GM15510 (cell line): Measurements from ENCODE around the gene GOLGA6L7.

Source experiments
- POLR2A ChIP-seq: IDR thresholded peaks from 3 replicates; pipeline ENCODE4 v1.6.1; 2011; ENCODE audit warnings: borderline replicate concordance; ENCODE audit not compliant: insufficient read length; ENCODE audit errors: extremely low read depth

Gene GOLGA6L7

DNA sequence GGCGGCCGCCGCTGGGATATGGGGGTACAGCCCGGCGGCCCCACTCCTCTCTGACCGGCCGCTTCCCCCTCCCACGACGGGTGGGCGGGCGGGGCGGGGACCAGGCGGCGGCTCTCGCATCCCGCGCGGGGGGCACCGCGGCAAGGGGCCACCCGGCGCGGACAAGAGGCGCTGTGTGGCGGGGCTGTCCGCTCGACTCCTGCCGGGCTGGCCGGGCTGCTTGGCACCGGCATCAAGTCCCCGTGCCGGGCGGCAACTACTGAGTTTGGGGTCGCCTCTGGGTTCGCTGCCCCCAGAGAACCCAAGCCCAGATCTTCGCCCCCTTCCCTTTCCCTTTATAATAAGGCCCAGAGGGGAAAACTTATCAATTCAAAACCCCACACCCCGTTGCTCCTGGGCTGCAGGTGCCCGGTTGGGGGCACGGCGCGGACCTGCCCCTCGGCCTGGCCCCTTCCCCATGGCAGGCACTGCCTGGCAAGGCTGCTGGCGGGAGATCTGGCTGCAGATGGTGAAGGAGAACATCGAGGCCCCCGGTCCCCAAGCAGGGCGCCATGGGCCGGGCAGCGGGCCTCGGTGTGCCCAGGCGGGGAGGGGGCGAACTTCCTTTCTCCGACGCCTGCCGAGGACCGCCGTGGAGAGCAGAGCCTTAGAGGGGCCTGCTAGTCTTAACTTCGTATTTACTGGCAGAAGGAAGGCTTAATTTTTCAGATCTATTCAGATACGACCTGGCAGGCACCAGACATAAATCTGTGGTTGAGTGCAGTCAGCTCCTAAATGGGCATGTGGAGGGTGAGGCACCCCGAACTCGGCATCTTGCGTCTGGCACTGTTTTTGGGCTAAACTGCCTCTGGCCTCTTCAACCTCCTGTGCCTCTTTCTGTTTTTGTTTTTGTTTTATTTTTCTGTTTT, 38.2 kb upstream of the GOLGA6L7 start:
- no peak for TF ChIP-seq POLR2A

DNA sequence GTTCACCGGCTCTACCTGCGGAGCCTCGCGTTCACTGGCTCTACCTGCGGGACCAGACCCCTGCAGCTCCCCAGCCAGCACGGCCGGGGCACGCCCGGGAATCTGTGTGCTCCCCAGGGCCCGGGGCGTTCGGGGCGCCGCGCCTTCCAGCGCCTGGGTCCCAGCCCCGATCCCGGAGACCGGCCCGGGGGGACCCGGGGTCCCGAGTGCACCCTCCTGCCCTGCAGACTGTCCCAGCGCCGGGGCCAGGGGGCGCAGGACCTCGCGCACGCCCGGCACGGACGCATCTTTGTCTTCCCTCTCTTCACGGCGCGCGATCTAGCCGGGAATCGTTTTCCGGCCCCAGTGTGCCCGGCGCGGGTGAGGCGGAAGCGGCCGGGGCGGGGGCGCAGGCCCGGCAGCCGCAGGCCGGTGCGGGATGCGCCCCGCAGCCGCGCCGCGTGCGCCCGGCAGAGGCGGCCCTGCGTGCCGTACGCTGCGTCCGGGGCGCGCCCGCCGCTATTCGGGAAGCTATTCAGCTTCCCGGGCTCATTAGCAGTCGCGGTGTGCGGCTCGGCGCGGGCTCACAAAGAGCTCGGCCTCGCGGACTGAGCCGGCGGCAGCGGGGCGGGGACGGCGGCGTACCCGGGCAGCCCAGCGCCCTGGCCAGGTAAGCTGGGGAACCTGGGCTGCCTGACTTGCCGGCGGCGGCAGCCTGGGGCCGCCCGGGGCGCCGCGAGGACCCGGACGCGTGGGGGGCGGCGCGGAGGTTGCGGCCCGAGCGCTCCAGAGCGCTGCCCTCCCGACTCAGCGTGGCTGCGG, 37.4 kb upstream of the GOLGA6L7 start, which contains the start of gene APBA2:
TSS of gene APBA2 (plus strand) at position 345 of the 801 bp plus-strand sequence. CDS start 167,911 bp downstream, outside the sequence.
- TF ChIP-seq POLR2A = no peak

DNA sequence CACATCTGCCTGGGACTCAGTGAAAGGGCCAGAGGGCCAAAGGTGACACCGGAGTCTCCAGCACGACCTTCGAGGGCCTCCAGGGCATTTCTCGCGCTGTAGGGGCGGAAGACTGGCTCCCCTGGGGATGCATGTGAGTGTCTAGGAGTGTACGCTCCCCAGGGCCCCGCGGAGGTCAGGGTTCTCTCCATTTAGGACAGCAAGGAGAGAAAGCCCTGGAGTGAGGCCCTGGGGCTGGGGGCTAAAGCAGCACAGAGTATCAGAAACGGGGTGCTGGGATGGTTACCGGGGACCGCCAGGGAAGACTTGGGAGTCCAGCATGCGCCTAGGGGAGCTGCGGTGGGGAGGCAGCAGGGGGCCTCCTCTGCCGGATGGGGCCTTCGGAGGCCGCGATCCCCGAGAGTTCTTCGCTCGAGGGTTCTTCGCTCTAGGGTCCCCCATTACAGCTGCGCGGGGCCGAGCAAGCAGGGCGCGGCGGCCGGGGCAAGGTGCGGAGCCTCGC, 36.7 kb upstream of the GOLGA6L7 start:
- TF ChIP-seq POLR2A = no peak

GRCh38 chr15:28884151-28884940, 35.9 kb upstream of the GOLGA6L7 start:
- no peak for TF ChIP-seq POLR2A

DNA sequence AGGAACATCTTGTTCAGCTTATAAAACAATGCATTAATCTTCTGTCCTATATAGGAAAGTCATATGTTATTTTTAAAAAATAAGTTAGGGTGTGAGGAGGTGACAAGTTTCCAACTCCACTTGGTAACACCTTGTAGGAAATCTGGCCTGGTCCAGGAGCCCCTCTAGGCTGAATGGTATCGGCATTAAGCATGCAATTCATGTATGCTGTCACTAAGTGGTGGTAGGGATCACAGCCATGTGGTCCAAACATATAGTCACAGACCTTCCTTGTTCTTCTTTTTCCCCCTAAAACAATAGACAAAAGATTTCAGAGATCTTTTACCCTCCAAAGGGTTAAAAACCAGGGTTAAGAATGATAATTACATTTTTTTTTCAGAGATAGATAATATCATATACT, 33.2 kb upstream of the GOLGA6L7 start:
- no peak for TF ChIP-seq POLR2A

GRCh38 chr15:28881170-28881569, 32.7 kb upstream of the GOLGA6L7 start:
- no peak for TF ChIP-seq POLR2A

DNA sequence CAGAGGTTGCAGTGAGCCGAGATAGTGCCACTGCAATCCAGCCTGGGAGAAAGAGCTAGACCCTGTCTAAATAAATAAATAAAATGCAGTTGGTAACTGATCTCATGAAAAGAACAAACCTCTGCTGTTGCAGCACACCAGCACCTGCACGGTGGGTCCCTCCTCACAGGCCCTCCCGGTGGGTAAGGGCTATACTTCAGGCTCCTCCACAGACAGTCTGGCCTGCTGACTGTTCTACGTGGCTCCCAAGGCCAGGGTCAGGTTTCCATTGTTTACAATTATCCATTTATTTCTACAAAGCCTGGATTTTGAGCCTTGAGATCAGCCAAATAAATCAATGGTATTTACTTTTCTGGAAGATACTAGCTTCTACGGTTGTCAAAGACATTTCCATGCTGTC, 32.2 kb upstream of the GOLGA6L7 start:
- TF ChIP-seq POLR2A = no peak

DNA sequence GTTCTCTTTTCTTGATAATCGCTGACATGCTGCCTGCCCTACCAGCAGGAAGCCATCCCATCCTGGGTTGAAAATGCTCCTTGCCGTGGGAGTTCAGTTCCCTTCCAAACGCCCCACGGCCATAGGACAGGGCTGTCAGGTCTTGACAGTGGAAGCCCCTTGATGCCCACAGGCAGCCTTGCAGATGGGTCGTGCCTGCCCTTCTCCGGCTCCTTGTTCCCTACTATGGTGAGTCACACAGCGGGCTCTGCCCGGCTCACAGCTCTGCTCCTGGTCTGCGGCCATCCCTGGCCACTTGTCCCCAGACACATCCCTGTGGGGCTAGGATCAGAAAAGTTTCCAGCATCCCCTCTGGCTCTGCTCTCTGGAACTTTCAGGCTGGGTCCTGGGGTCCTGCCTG, 31.1 kb upstream of the GOLGA6L7 start:
- no peak for TF ChIP-seq POLR2A

- no peak for TF ChIP-seq POLR2A
These were observed 29.8 kb upstream of the GOLGA6L7 start for GRCh38 chr15:28878209-28878608.

- TF ChIP-seq POLR2A = no peak
These were observed 28.4 kb upstream of the GOLGA6L7 start for GRCh38 chr15:28876845-28877185.

DNA sequence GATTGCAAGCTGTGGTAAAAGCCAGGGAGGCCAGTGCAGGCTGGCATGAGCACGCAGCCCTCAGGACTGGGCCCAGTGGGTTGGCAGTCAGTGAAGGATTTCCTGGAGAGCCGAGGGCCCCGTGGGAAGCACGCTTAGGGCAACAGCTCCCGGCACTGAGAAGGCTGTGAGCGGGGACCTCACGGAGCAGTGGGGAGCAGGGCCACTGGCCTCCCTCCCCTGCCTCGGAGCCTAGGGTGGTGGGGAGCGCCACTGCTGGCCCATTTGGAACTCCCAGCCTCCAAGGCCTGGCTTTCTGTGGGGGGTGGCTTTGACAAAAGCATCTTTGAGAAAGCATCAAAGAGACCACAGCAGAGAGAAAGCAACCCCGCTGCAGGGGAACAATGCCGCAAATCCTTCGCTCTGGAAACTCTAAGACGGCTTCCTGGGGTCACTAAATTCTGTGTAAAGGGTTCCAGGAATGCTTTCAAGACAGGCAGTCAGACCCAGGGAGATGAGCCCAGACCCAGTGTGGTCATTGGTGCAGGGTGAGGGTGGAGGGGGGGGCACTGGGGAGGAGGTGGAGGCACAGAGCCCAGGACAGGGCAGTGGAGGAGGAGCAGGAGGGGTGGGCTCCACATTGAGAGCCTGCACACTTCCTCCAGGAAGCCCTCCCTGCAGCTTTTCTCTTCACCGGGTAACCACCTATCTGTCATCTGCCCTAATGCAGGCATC, 27.8 kb upstream of the GOLGA6L7 start:
- TF ChIP-seq POLR2A = no peak

DNA sequence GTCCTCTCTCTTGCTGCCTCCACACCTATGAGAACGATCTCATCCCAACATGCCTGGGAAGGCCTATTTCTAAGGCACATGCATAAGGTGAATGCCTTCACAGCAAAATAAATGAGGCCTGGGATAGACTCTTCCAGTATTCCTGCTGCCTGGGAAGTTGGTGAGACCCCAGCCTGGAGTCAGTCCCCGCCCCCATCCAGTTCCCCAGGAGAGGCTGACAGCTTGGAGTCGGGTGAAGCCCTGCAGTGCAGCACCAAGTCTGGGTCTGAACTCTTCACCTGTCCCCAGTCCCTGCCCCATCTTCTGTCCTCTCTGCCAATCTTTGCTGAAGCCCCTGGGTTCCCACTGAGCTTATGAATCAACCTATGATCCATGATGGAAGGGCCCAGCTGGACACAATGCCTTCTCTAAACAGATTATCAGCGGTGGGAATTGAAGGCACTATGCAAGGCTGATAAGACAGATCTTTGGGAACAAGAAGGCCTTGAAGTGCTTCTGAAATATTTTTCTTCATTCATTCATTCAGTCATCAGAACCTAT, 27.1 kb upstream of the GOLGA6L7 start:
- no peak for TF ChIP-seq POLR2A

- TF ChIP-seq POLR2A = no peak
These were observed 25.2 kb upstream of the GOLGA6L7 start for GRCh38 chr15:28873585-28874190.
